Kidney (tissue), 14 donors: ENCODE measurements around the gene LRR1. TPM values are rescaled to one million over a fixed set of nuclear protein-coding genes. Genes with fewer than 3 reads are reported as not detected.

Experiments
- DNase-seq, 5 donors: peaks; one replicate each; pipeline ENCODE4 v3.0.0-alpha.2; 2013 to 2020
- FAIRE-seq: peaks from 2 replicates; lab custom pipeline; 2012; peaks lifted over from hg19 to GRCh38; lab: Jason Lieb, UNC
- H3K27ac ChIP-seq, 2 donors: one replicate each; pipeline ENCODE4 v1.7.0; 2013; ENCODE audit warnings: low read depth in 2 of 2, low read length in 2 of 2, inconsistent platforms in 1 of 2
- H3K27me3 ChIP-seq: one replicate; pipeline ENCODE4 v1.7.1; 2013; ENCODE audit warnings: low read length, inconsistent platforms; ENCODE audit not compliant: control insufficient read depth, insufficient read depth
- H3K36me3 ChIP-seq, 3 donors: one replicate each; pipeline versions ENCODE4 v1.7.0 to v1.7.1; 2013; ENCODE audit warnings: low read length in 3 of 3, control low read depth in 1 of 3, inconsistent platforms in 1 of 3; ENCODE audit not compliant: insufficient read depth in 3 of 3, control insufficient read depth in 2 of 3
- H3K4me1 ChIP-seq, 3 donors: one replicate each; pipeline versions ENCODE4 v1.7.0 to v1.7.1; 2013; ENCODE audit warnings: low read length in 3 of 3, inconsistent platforms in 1 of 3, low read depth in 1 of 3; ENCODE audit not compliant: control insufficient read depth in 2 of 3, insufficient read depth in 2 of 3
- H3K4me3 ChIP-seq, 3 donors: one replicate each; pipeline versions ENCODE4 v1.7.0 to v1.8.1; 2013; ENCODE audit warnings: low read length in 3 of 3, control low read depth in 1 of 3, inconsistent platforms in 1 of 3
- H3K9ac ChIP-seq, 3 donors: one replicate each; pipeline versions ENCODE4 v1.7.0 to v1.7.1; 2013; ENCODE audit warnings: low read length in 3 of 3, control low read depth in 1 of 3, inconsistent platforms in 1 of 3
- H3K9me3 ChIP-seq, 3 donors: one replicate each; pipeline versions ENCODE4 v1.7.0 to v1.7.1; 2013; ENCODE audit warnings: low read length in 3 of 3, control low read depth in 1 of 3, inconsistent platforms in 1 of 3; ENCODE audit not compliant: control insufficient read depth in 2 of 3, insufficient read depth in 1 of 3
- intact Hi-C: fragments of 100-400 bp; cut with DNase I; formaldehyde crosslinking; loops from one replicate; pipeline ENCODE4 v1.11.1; 2022
- polyA plus RNA-seq: library from polyadenylated mRNA; stranded (reverse); fragments of 350-450 nt; fragmentation: Illumina TruSeq; extraction: RNeasy Lipid Tissue Mini Kit (QIAGEN cat#74804); gene quantifications from one replicate; pipeline ENCODE4 v1.2.3, GENCODE V29; 2014; ENCODE audit warnings: low read depth, low replicate concordance; ENCODE audit not compliant: insufficient read depth
- total RNA-seq: library from RNA; stranded (reverse); fragmentation: NEBNext Ultra II Directional; extraction: Animal tissue kit (Norgen Biotek cat#: 25700); gene quantifications from one replicate; pipeline ENCODE4 v1.2.1, GENCODE V29; 2021
- TF ChIP-seq, protein P1 (sequence below): IDR thresholded peaks from 3 replicates; pipeline ENCODE4 v1.5.1; 2012; ENCODE audit warnings: mild to moderate bottlenecking, moderate library complexity, borderline replicate concordance; ENCODE audit not compliant: insufficient read depth; ENCODE audit errors: extremely low read depth
- donor health status: control.
- donor health status: control.
- donor health status: control.
- donor health status: control.
- donor health status: control.
- donor health status: DM: yes; HTN: yes; CAD: no.
- donor health status: Normal renal cell carcinoma (clear cell type).

The LRR1 gene
- total and polyA plus RNA-seq, 2 donors from 2014 or later, result 6.6 to 7.7 TPM

GRCh38 chr14:49569281-49569680 lies 29.5 kb upstream of the LRR1 start:
- TF ChIP-seq, protein P1, sequence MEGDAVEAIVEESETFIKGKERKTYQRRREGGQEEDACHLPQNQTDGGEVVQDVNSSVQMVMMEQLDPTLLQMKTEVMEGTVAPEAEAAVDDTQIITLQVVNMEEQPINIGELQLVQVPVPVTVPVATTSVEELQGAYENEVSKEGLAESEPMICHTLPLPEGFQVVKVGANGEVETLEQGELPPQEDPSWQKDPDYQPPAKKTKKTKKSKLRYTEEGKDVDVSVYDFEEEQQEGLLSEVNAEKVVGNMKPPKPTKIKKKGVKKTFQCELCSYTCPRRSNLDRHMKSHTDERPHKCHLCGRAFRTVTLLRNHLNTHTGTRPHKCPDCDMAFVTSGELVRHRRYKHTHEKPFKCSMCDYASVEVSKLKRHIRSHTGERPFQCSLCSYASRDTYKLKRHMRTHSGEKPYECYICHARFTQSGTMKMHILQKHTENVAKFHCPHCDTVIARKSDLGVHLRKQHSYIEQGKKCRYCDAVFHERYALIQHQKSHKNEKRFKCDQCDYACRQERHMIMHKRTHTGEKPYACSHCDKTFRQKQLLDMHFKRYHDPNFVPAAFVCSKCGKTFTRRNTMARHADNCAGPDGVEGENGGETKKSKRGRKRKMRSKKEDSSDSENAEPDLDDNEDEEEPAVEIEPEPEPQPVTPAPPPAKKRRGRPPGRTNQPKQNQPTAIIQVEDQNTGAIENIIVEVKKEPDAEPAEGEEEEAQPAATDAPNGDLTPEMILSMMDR, result no peak
- Histone ChIP-seq H3K9me3 (peaks cover 0 to 3% (median 0%) of the 10 kb centered on the region in 3 donors), H3K27ac (no peak overlapping the region), H3K9ac (no peak overlapping the region), H3K36me3 (no peaks in the 10 kb centered on the region), H3K4me3 (no peak overlapping the region), H3K27me3 (no peaks in the 10 kb centered on the region), H3K4me1 (no peaks in the 10 kb centered on the region)
- FAIRE-seq (no peak), DNase-seq (no peak)
- intact Hi-C loops, result no loop called here

- H3K36me3 ChIP-seq, result peaks cover 0 to 20% (median 3%) of the 10 kb centered on the region in 3 donors
- no peak overlapping the region for H3K4me3 ChIP-seq
- no peak for DNase-seq
- no peaks in the 10 kb centered on the region for H3K4me1 ChIP-seq
- FAIRE-seq, result no peak
- intact Hi-C loops, result no loop called here
- TF ChIP-seq, protein P1, result no peak
- no peaks in the 10 kb centered on the region for H3K27me3 ChIP-seq
- no peak overlapping the region for H3K27ac ChIP-seq
- H3K9ac ChIP-seq, result no peak overlapping the region
- H3K9me3 ChIP-seq, result peaks cover 0 to 3% (median 0%) of the 10 kb centered on the region in 3 donors
These were observed 24.7 kb upstream of the LRR1 start for GRCh38 chr14:49574038-49574437.

- FAIRE-seq (no peak), DNase-seq (no peak)
- TF ChIP-seq, protein P1, result no peak
- intact Hi-C loops, result no loop called here
- no peaks in the 10 kb centered on the region for H3K9me3 ChIP-seq
- H3K27ac ChIP-seq, result no peak overlapping the region
- no peak overlapping the region for H3K4me3 ChIP-seq
- H3K36me3 ChIP-seq, result peaks cover 0 to 26% (median 6%) of the 10 kb centered on the region in 3 donors
- no peaks in the 10 kb centered on the region for H3K27me3 ChIP-seq
- peaks cover 0 to 2% (median 0%) of the 10 kb centered on the region in 3 donors for H3K4me1 ChIP-seq
- no peak overlapping the region for H3K9ac ChIP-seq
These were observed 20.6 kb upstream of the LRR1 start for GRCh38 chr14:49578141-49578540.

GRCh38 chr14:49579841-49580240 lies 18.9 kb upstream of the LRR1 start:
- Histone ChIP-seq H3K9ac (no peak overlapping the region), H3K27ac (no peak overlapping the region), H3K4me1 (peaks cover 0 to 10% (median 0%) of the 10 kb centered on the region in 3 donors), H3K9me3 (no peaks in the 10 kb centered on the region), H3K27me3 (no peaks in the 10 kb centered on the region), H3K4me3 (no peak overlapping the region), H3K36me3 (peaks cover 3 to 32% (median 6%) of the 10 kb centered on the region in 3 donors)
- TF ChIP-seq, protein P1, result no peak
- DNase-seq (no peak), FAIRE-seq (no peak)
- intact Hi-C loops, result no loop called here
